Measurements from ENCODE around the gene HTRA3. TPM values are rescaled to one million over a fixed set of nuclear protein-coding genes. Genes with fewer than 3 reads are reported as not detected.

The HTRA3 gene
- total RNA-seq, 1 donor from 2014 or later, result 3.5 TPM

GRCh38 chr4:8307121-8307520 is 37.6 kb downstream of the HTRA3 start:
- Mint-ChIP-seq H3K27ac (ENCODE audit: unreplicated experiment) (no peak overlapping the region), H3K9me3 (ENCODE audit: low read depth) (peaks cover 8% of the 10 kb centered on the region), H3K27me3 (ENCODE audit: low read depth) (peaks cover 7% of the 10 kb centered on the region), H3K36me3 (ENCODE audit: low read depth) (peaks cover 3% of the 10 kb centered on the region), H3K4me1 (ENCODE audit: low read depth) (peaks cover 17% of the 10 kb centered on the region), H3K4me3 (ENCODE audit: unreplicated experiment) (no peak overlapping the region)
- peak; percentile 76 for DNase-seq (ENCODE audit: low spot score)
- TF ChIP-seq CTCF (IDR thresholded peaks at IDR 0.05), result no peak

GRCh38 chr4:8307714-8308113 is 38.2 kb downstream of the HTRA3 start:
- Mint-ChIP-seq H3K4me3 (ENCODE audit: unreplicated experiment) (no peak overlapping the region), H3K9me3 (ENCODE audit: low read depth) (peaks cover 13% of the 10 kb centered on the region), H3K4me1 (ENCODE audit: low read depth) (peaks cover 17% of the 10 kb centered on the region), H3K27ac (ENCODE audit: unreplicated experiment) (no peak overlapping the region), H3K36me3 (ENCODE audit: low read depth) (peaks cover 4% of the 10 kb centered on the region), H3K27me3 (ENCODE audit: low read depth) (peaks cover 7% of the 10 kb centered on the region)
- TF ChIP-seq CTCF (IDR thresholded peaks at IDR 0.05), result no peak
- peak; percentile 67 for DNase-seq (ENCODE audit: low spot score)

- no peak for TF ChIP-seq CTCF (IDR thresholded peaks at IDR 0.05)
- Mint-ChIP-seq H3K4me1 (ENCODE audit: low read depth) (peaks cover 17% of the 10 kb centered on the region), H3K27me3 (ENCODE audit: low read depth) (peaks cover 7% of the 10 kb centered on the region), H3K27ac (ENCODE audit: unreplicated experiment) (no peak overlapping the region), H3K36me3 (ENCODE audit: low read depth) (peaks cover 4% of the 10 kb centered on the region), H3K4me3 (ENCODE audit: unreplicated experiment) (no peak overlapping the region), H3K9me3 (ENCODE audit: low read depth) (peaks cover 14% of the 10 kb centered on the region)
- peak; percentile 52 for DNase-seq (ENCODE audit: low spot score)
These were observed 38.6 kb downstream of the HTRA3 start for GRCh38 chr4:8308144-8308543.

GRCh38 chr4:8308856-8309771 is 39.6 kb downstream of the HTRA3 start:
- H3K9me3 Mint-ChIP-seq (ENCODE audit: low read depth), result peaks cover 18% of the 10 kb centered on the region
- H3K27ac Mint-ChIP-seq (ENCODE audit: unreplicated experiment), result no peak overlapping the region
- H3K27me3 Mint-ChIP-seq (ENCODE audit: low read depth), result peaks cover 7% of the 10 kb centered on the region
- peaks cover 11% of the 10 kb centered on the region for H3K4me1 Mint-ChIP-seq (ENCODE audit: low read depth)
- H3K36me3 Mint-ChIP-seq (ENCODE audit: low read depth), result peaks cover 2% of the 10 kb centered on the region
- TF ChIP-seq CTCF (IDR thresholded peaks at IDR 0.05), result no peak
- peak; percentile 81 for DNase-seq (ENCODE audit: low spot score)
- no peak overlapping the region for H3K4me3 Mint-ChIP-seq (ENCODE audit: unreplicated experiment)

GRCh38 chr4:8310306-8310705 is 40.8 kb downstream of the HTRA3 start:
- DNase-seq (ENCODE audit: low spot score), result peak; percentile 36
- H3K4me3 Mint-ChIP-seq (ENCODE audit: unreplicated experiment), result no peak overlapping the region
- peaks cover 2% of the 10 kb centered on the region for H3K36me3 Mint-ChIP-seq (ENCODE audit: low read depth)
- peaks cover 11% of the 10 kb centered on the region for H3K4me1 Mint-ChIP-seq (ENCODE audit: low read depth)
- TF ChIP-seq CTCF (IDR thresholded peaks at IDR 0.05), result no peak
- H3K27ac Mint-ChIP-seq (ENCODE audit: unreplicated experiment), result no peak overlapping the region
- peaks cover 19% of the 10 kb centered on the region for H3K9me3 Mint-ChIP-seq (ENCODE audit: low read depth)
- peaks cover 7% of the 10 kb centered on the region for H3K27me3 Mint-ChIP-seq (ENCODE audit: low read depth)

All from chondrocyte (in vitro differentiated cells).